Nephron (organoid): ENCODE results near the gene SYNE3.

Experiments
- H3K27ac Mint-ChIP-seq, 3 experiments: 2 replicates each; pipeline ENCODE4 v1.8.0; 2020; ENCODE audit warnings: mixed read lengths in 3 of 3, mild to moderate bottlenecking in 2 of 3, moderate library complexity in 1 of 3
- H3K27me3 Mint-ChIP-seq: 2 replicates; pipeline ENCODE4 v1.8.0; 2021; ENCODE audit warnings: low read depth, mild to moderate bottlenecking, moderate library complexity, mixed read lengths
- H3K36me3 Mint-ChIP-seq: 2 replicates; pipeline ENCODE4 v1.8.0; 2020; ENCODE audit warnings: low read depth, mixed read lengths
- H3K4me1 Mint-ChIP-seq: 2 replicates; pipeline ENCODE4 v1.8.0; 2020; ENCODE audit warnings: mixed read lengths
- H3K4me3 Mint-ChIP-seq, 3 experiments: 2 replicates each; pipeline ENCODE4 v1.8.0; 2020; ENCODE audit warnings: mild to moderate bottlenecking in 3 of 3, mixed read lengths in 3 of 3, moderate library complexity in 2 of 3
- H3K9me3 Mint-ChIP-seq: 2 replicates; pipeline ENCODE4 v1.8.0; 2020; ENCODE audit warnings: mixed read lengths
- CTCF ChIP-seq, 3 experiments: fragments of 200-600 bp; sonication (generic); IDR thresholded peaks; one replicate each; pipeline ENCODE4 v1.5.0; 2021; ENCODE audit warnings: antibody characterized with exemption in 3 of 3; ENCODE audit not compliant: unreplicated experiment in 3 of 3

The SYNE3 gene

GRCh38 chr14:95479494-95479893, 37.0 kb downstream of the SYNE3 start:
- Mint-ChIP-seq H3K36me3 (no peaks in the 10 kb centered on the region), H3K4me3 (no peak overlapping the region), H3K27me3 (peaks cover 11% of the 10 kb centered on the region), H3K9me3 (no peaks in the 10 kb centered on the region), H3K27ac (no peak overlapping the region), H3K4me1 (peaks cover 49% of the 10 kb centered on the region)
- TF ChIP-seq CTCF (IDR thresholded peaks at IDR 0.05; ENCODE audit: unreplicated experiment in 3 of 3): no peak

- H3K4me1 Mint-ChIP-seq: peaks cover 43% of the 10 kb centered on the region
- H3K9me3 Mint-ChIP-seq: no peaks in the 10 kb centered on the region
- H3K27ac Mint-ChIP-seq: no peak overlapping the region
- H3K4me3 Mint-ChIP-seq: no peak overlapping the region
- no peak for TF ChIP-seq CTCF (IDR thresholded peaks at IDR 0.05; ENCODE audit: unreplicated experiment in 3 of 3)
- H3K27me3 Mint-ChIP-seq: peaks cover 14% of the 10 kb centered on the region
- no peaks in the 10 kb centered on the region for H3K36me3 Mint-ChIP-seq
Measured at GRCh38 chr14:95478818-95479217, 37.6 kb downstream of the SYNE3 start.

GRCh38 chr14:95478309-95478708, 38.1 kb downstream of the SYNE3 start:
- H3K9me3 Mint-ChIP-seq: no peaks in the 10 kb centered on the region
- peaks cover 13% of the 10 kb centered on the region for H3K27me3 Mint-ChIP-seq
- no peak overlapping the region for H3K4me3 Mint-ChIP-seq
- H3K27ac Mint-ChIP-seq: no peak overlapping the region
- TF ChIP-seq CTCF (IDR thresholded peaks at IDR 0.05; ENCODE audit: unreplicated experiment in 3 of 3): no peak
- H3K36me3 Mint-ChIP-seq: no peaks in the 10 kb centered on the region
- peaks cover 39% of the 10 kb centered on the region for H3K4me1 Mint-ChIP-seq

GRCh38 chr14:95477411-95478269, 38.8 kb downstream of the SYNE3 start:
- no peak for TF ChIP-seq CTCF (IDR thresholded peaks at IDR 0.05; ENCODE audit: unreplicated experiment in 3 of 3)
- Mint-ChIP-seq H3K9me3 (no peaks in the 10 kb centered on the region), H3K27ac (peak overlapping the region in 2 of 3 experiments; percentile 4 to 68), H3K4me1 (peaks cover 40% of the 10 kb centered on the region), H3K4me3 (no peak overlapping the region), H3K36me3 (no peaks in the 10 kb centered on the region), H3K27me3 (peaks cover 10% of the 10 kb centered on the region)

- Mint-ChIP-seq H3K36me3 (no peaks in the 10 kb centered on the region), H3K27me3 (peaks cover 10% of the 10 kb centered on the region), H3K4me3 (no peak overlapping the region), H3K4me1 (peaks cover 48% of the 10 kb centered on the region), H3K9me3 (no peaks in the 10 kb centered on the region), H3K27ac (no peak overlapping the region)
- no peak for TF ChIP-seq CTCF (IDR thresholded peaks at IDR 0.05; ENCODE audit: unreplicated experiment in 3 of 3)
Measured at GRCh38 chr14:95476747-95477146, 39.7 kb downstream of the SYNE3 start.
